Measurements from ENCODE around the gene SCGN. TPM values are rescaled to one million over a fixed set of nuclear protein-coding genes. Genes with fewer than 3 reads are reported as not detected.

SCGN gene
- total and polyA plus RNA-seq, 9 of the 15 experiments (the other 6 are each of a cell fraction or from before 2014, with no cell fraction given), result not detected

DNA sequence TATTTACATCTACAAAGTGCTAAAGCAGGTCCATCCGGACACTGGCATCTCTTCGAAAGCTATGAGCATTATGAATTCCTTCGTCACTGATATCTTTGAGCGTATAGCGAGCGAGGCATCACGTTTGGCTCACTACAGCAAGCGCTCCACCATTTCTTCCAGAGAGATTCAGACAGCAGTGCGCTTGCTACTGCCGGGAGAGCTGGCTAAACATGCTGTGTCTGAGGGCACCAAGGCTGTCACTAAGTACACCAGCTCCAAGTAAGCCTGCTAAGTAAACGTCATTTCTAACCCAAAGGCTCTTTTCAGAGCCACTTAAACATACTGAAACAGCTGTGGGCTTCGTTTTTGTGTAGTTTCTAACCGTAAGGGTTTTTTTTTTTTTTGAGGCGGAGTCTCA, 75.0 kb downstream of the SCGN start:
- peak; percentile 57 for ATAC-seq
- Histone ChIP-seq H2AFZ (ENCODE audit: low read depth, low read length) (peak overlapping the region; percentile 53; the same call in 1 of the 2 replicates), H4K20me1 (replicated peaks; ENCODE audit: control insufficient read depth, insufficient read depth, low read length) (no peaks in the 10 kb centered on the region), H3K79me2 (ENCODE audit: control insufficient read depth, insufficient read depth, low read length) (no peaks in the 10 kb centered on the region), H3K4me2 (ENCODE audit: insufficient read depth, low read length) (peak overlapping the region; percentile 43), H3K36me3 (ENCODE audit: control insufficient read depth, insufficient read depth, low read length) (no peaks in the 10 kb centered on the region), H3K27me3 (ENCODE audit: control insufficient read depth in 2 of 2, insufficient read depth in 2 of 2, low read length in 2 of 2) (peaks cover 28 to 45% of the 10 kb centered on the region in 2 experiments), H3K27ac (ENCODE audit: extremely low read depth, low read depth, low read length) (peak overlapping the region; percentile 50; the same call in 2 of the 3 replicates), H3K9me1 (ENCODE audit: control insufficient read depth, insufficient read depth, low read length) (no peaks in the 10 kb centered on the region), H3K4me1 (replicated peaks in 1 of 2; ENCODE audit: control insufficient read depth in 2 of 2, insufficient read depth in 2 of 2, low read length in 2 of 2) (peaks cover 0 to 10% of the 10 kb centered on the region in 2 experiments; a peak in 2 of 5 replicates), H3K4me3 (peak overlapping the region; percentile 11; the same call in 1 of the 2 replicates), H3K9ac (ENCODE audit: insufficient read depth in 1 of 2, low read depth in 2 of 2, low read length in 2 of 2) (0 out of 4 replicates have a peak overlapping the region, but pooled peaks of 1 of the 2 experiments have one; percentile 2), H3K9me3 (replicated peaks; ENCODE audit: control insufficient read depth, insufficient read depth, low read depth, low read length) (no peaks in the 10 kb centered on the region)
- intact Hi-C loops (cut with micrococcal nuclease) (no loop called here), in situ Hi-C loops (cut with MboI) (no loop called here)
- FAIRE-seq, result no peak
- ChIA-PET CTCF (ENCODE audit: low intra/inter-chr PET ratio) (no interaction called here), POLR2A (interaction anchor here (0.6 to 1.4 kb wide), 2 partner anchors 9 to 45 kb away, joined by 3 to 4 read pairs; no protein-coding TSS in a partner anchor)
- DNase-seq (ENCODE audit: extremely low read depth in 1 of 4, low spot score in 3 of 4), result no peak
- TSS peak; percentile 99 for BruUV-seq (replicated peaks)
- TF ChIP-seq, protein P1, sequence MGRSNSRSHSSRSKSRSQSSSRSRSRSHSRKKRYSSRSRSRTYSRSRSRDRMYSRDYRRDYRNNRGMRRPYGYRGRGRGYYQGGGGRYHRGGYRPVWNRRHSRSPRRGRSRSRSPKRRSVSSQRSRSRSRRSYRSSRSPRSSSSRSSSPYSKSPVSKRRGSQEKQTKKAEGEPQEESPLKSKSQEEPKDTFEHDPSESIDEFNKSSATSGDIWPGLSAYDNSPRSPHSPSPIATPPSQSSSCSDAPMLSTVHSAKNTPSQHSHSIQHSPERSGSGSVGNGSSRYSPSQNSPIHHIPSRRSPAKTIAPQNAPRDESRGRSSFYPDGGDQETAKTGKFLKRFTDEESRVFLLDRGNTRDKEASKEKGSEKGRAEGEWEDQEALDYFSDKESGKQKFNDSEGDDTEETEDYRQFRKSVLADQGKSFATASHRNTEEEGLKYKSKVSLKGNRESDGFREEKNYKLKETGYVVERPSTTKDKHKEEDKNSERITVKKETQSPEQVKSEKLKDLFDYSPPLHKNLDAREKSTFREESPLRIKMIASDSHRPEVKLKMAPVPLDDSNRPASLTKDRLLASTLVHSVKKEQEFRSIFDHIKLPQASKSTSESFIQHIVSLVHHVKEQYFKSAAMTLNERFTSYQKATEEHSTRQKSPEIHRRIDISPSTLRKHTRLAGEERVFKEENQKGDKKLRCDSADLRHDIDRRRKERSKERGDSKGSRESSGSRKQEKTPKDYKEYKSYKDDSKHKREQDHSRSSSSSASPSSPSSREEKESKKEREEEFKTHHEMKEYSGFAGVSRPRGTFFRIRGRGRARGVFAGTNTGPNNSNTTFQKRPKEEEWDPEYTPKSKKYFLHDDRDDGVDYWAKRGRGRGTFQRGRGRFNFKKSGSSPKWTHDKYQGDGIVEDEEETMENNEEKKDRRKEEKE (IDR thresholded peaks at IDR 0.05; ENCODE audit: borderline replicate concordance in 1 of 2, control insufficient read depth in 1 of 2, low read depth in 2 of 2, low read length in 1 of 2), result 0 out of 4 replicates have a peak, but pooled peaks of 1 of the 2 experiments have one; percentile 10
- TF ChIP-seq HNRNPLL (IDR thresholded peaks at IDR 0.05; ENCODE audit: low read depth, low read length, poor library complexity, severe bottlenecking), result peak; percentile 39
- no peak for TF ChIP-seq MAFG (tag; conservative IDR thresholded peaks at IDR 0.05)
- 11% methylated on average over 14 of the region's 14 CpGs for WGBS (ENCODE audit: insufficient coverage, low coverage, missing lambda C conversion rate)

Measured in K562 (cell line).